Right lobe of liver (tissue), 6 donors: Measurements from ENCODE around the gene LRFN3. TPM values are rescaled to one million over a fixed set of nuclear protein-coding genes. Genes with fewer than 3 reads are reported as not detected.
A peak's percentile ranks its signal among the peaks of the same experiment; 100 is the strongest.

ENCODE experiments used
- ATAC-seq, 4 donors: fragments of 200-7000 bp; cut with Tn5 transposase; one replicate each; pipeline ENCODE4 v1.9.1; 2020; ENCODE audit warnings: mild to moderate bottlenecking in 4 of 4, moderate library complexity in 4 of 4
- DNase-seq, 3 donors: peaks; one replicate each; pipeline ENCODE4 v3.0.0-alpha.2; 2020
- H3K27ac ChIP-seq, 3 donors: fragments of 200-600 bp; one replicate each; pipeline ENCODE4 v1.8.0; 2022
- H3K27me3 ChIP-seq, 2 donors: fragments of 200-600 bp; one replicate each; pipeline ENCODE4 v1.8.0; 2022
- H3K36me3 ChIP-seq, 4 donors: fragments of 200-600 bp; sonication (generic) in 1 of 4; one replicate each; pipeline versions ENCODE4 v1.5.1 to v1.8.0; 2017 to 2022; ENCODE audit warnings: control low read depth in 1 of 4
- H3K4me1 ChIP-seq, 4 donors: fragments of 200-600 bp; sonication (generic) in 1 of 4; one replicate each; pipeline versions ENCODE4 v1.5.1 to v1.8.0; 2017 to 2022; ENCODE audit warnings: control low read depth in 1 of 4
- H3K4me3 ChIP-seq, 3 donors: fragments of 200-600 bp; one replicate each; pipeline ENCODE4 v1.8.0; 2022
- H3K9me3 ChIP-seq, 4 donors: fragments of 200-600 bp; sonication (generic) in 1 of 4; one replicate each; pipeline versions ENCODE4 v1.5.1 to v1.8.0; 2017 to 2022; ENCODE audit warnings: control low read depth in 1 of 4
- POLR2A ChIP-seq: fragments of 450-650 bp; IDR thresholded peaks from one replicate; pipeline ENCODE4 v1.6.1; 2017; ENCODE audit warnings: antibody characterized with exemption, mild to moderate bottlenecking
- WGBS: methylation state at CpG from one replicate; pipeline ENCODE4 v1.1.6; 2018; ENCODE audit warnings: low coverage, low lambda C conversion rate; ENCODE audit not compliant: insufficient coverage; ENCODE audit errors: missing lambda C conversion rate; 5-methylcytosine and 5-hydroxymethylcytosine counted together
- intact Hi-C, 2 donors: fragments of 100-400 bp; cut with DNase I; formaldehyde crosslinking; loops; one replicate each; pipeline versions ENCODE4 v1.11.2 to v1.14.1; 2022
- total RNA-seq, 6 experiments: library from RNA; depleted of rRNA in 2 of 6; stranded (reverse); fragments of >200 nt in 2 of 6; fragmentation: NEBNext Ultra II Directional in 3 of 6; extraction: Animal tissue kit (Norgen Biotek cat#: 25700) in 3 of 6; gene quantifications; one replicate each; pipeline versions ENCODE4 v1.1.0 to v1.2.4, GENCODE V29; 2016 to 2023
- TF ChIP-seq, protein P1 (sequence below), 4 donors: fragments of 200-600 bp in 3 of 4; fragments of 450-650 bp in 1 of 4; IDR thresholded peaks; one replicate each; pipeline versions ENCODE4 v1.5.1 to v1.8.0; 2016 to 2022; ENCODE audit warnings: antibody characterized with exemption in 4 of 4, mild to moderate bottlenecking in 2 of 4
- donor health status: DM: no; HTN: yes; CAD: no.
- donor health status: DM: no; HTN: no; CAD: no.
- donor health status: DM: no; HTN: no; CAD: no.
- donor health status: DM: no; HTN: yes; CAD: no.
- donor health status: DM: no; HTN: yes; CAD: no.

The LRFN3 gene
- total RNA-seq, 6 experiments from 2014 or later, result 5.6 to 8.6 (median 7.0) TPM

DNA sequence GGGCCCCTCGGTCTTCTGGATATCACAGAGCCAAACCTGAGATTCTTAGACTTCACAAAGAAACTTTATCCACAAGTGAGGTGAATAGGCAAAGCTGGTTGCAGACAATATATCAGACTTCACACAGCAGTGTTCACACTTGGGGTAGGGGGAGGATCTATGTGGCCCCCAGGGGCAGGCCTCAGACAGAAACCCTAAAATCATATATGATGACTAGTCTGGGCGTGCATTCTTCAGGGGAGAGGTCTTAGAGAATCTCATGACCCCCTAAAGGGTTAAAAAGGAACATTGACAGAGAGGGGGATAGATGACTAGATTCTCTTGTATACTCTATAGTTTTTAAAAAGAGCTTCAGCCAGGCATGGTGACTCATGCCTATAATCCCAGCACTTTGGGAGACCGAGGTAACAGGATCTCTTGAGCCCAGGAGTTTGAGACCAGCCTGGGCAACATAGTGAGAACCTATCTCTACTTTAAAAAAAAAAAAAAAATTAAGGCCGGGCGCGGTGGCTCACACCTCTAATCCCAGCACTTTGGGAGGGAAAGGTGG lies 30.9 kb upstream of the LRFN3 start:
- Histone ChIP-seq H3K36me3 (no peaks in the 10 kb centered on the region), H3K4me3 (no peak overlapping the region), H3K27me3 (no peaks in the 10 kb centered on the region), H3K9me3 (no peaks in the 10 kb centered on the region), H3K27ac (peak overlapping the region; percentile 11 to 90 (median 47)), H3K4me1 (peaks cover 0 to 10% (median 0%) of the 10 kb centered on the region in 4 donors)
- TF ChIP-seq, protein P1, sequence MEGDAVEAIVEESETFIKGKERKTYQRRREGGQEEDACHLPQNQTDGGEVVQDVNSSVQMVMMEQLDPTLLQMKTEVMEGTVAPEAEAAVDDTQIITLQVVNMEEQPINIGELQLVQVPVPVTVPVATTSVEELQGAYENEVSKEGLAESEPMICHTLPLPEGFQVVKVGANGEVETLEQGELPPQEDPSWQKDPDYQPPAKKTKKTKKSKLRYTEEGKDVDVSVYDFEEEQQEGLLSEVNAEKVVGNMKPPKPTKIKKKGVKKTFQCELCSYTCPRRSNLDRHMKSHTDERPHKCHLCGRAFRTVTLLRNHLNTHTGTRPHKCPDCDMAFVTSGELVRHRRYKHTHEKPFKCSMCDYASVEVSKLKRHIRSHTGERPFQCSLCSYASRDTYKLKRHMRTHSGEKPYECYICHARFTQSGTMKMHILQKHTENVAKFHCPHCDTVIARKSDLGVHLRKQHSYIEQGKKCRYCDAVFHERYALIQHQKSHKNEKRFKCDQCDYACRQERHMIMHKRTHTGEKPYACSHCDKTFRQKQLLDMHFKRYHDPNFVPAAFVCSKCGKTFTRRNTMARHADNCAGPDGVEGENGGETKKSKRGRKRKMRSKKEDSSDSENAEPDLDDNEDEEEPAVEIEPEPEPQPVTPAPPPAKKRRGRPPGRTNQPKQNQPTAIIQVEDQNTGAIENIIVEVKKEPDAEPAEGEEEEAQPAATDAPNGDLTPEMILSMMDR (IDR thresholded peaks at IDR 0.05), result no peak
- TF ChIP-seq POLR2A, result no peak
- no peak for ATAC-seq
- WGBS, result 79% methylated on average over 6 of the region's 6 CpGs
- intact Hi-C loops, result no loop called here
- no peak for DNase-seq

DNA sequence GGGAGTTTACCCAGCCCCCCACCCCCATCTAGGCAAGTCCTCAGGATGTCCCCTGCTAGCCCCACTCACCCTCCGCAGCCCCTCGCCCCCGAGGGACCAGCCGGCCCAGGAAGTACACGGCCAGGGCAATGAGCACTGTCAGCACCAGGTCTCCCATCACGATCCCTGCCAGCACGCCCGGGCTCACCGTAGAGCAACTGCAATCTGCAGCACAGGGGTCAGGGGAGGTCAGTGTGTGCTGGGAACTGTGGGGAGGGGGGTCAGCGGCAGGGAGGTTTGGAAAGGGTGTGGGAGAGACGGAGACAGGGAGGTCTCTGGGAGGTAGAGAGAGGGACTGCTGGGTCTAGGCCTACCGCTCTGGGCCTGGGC lies 28.8 kb upstream of the LRFN3 start:
- Histone ChIP-seq H3K27me3 (no peaks in the 10 kb centered on the region), H3K36me3 (no peaks in the 10 kb centered on the region), H3K27ac (peak overlapping the region; percentile 31 to 74 (median 65)), H3K4me3 (peak overlapping the region; percentile 23 to 35 (median 25)), H3K9me3 (no peaks in the 10 kb centered on the region), H3K4me1 (peaks cover 0 to 14% (median 0%) of the 10 kb centered on the region in 4 donors)
- TF ChIP-seq, protein P1 (IDR thresholded peaks at IDR 0.05), result no peak
- no peak for TF ChIP-seq POLR2A
- intact Hi-C loops, result no loop called here
- no peak for ATAC-seq
- 53% methylated on average over 8 of the region's 12 CpGs for WGBS
- no peak for DNase-seq

DNA sequence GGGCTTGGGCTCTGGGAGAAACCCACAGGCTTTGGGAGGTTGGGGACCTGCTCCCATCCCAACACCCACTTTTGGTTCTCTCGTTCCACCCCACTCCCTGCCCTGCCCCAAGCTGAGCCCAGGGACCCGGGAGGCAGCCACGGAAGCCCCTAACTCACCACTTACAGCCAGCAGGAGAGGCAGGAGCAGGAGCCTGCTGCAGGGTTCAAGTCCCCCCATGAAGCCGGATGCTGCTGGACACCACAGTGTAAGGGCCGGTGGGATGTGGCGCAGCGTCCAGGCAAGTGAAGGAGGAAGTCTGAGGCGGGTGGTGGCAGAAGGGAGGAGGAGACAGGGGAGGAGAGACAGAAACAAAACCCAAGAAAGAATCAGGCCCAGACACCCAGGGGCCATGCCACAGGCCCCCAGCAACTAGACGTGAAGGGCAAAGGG lies 28.1 kb upstream of the LRFN3 start, which contains the start of gene TYROBP:
TSS of gene TYROBP (minus strand) at position 286 of the 432 bp plus-strand sequence. CDS start at position 219, 67 bp downstream.
- intact Hi-C loops, result no loop called here
- TF ChIP-seq, protein P1 (IDR thresholded peaks at IDR 0.05), result no peak
- TF ChIP-seq POLR2A, result peak; percentile 44
- Histone ChIP-seq H3K4me3 (peak within 1 kb of the TSS; percentile 23 to 35 (median 25)), H3K9me3 (no peaks in the 10 kb centered on the region), H3K27ac (peak within 1 kb of the TSS; percentile 31 to 74 (median 65)), H3K27me3 (no peaks in the 10 kb centered on the region), H3K4me1 (peaks cover 0 to 14% (median 0%) of the 10 kb centered on the region in 4 donors), H3K36me3 (no peaks in the 10 kb centered on the region)
- DNase-seq (peak in 2 of 3 donors; percentile 53 to 75), ATAC-seq (peak; percentile 19 to 44 (median 34))
- WGBS, result 57% methylated on average over 5 of the region's 9 CpGs

DNA sequence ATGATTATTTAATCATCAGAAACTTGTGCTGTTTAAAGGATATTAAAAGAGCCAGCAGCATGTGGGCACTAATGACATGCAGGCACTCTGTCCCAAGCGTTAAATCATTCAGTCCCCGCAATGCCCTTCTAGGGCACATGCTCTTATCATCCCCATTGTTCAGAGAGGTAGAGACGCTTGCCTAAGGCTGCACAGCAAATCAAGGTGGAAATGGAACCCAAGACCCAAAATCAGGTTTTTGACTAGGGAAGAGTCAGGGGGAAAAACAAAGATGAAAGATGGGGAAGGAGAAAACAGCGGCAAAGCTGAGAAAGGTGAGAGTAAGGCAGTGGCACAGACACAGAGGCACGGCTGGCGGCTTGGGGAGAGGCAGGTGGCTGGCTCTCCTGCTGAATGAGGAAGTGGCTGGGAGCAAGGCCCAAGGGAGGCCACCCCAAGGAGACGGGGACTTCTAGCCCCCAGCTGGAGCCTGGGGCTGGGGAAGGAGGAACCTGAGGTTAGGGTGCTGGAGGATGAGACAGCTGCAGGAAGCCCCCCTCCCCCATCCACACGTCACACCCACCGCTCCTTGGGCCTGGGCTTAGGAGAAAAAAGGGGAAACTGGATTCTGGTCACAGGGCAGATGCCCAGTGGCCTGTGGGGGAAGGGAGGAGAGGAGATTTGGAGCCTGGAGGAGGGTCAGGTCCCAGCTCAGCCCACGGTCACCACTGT lies 27.0 kb upstream of the LRFN3 start:
- H3K27me3 ChIP-seq, result no peaks in the 10 kb centered on the region
- peak overlapping the region in 2 of 3 donors; percentile 65 to 74 for H3K27ac ChIP-seq
- H3K4me3 ChIP-seq, result no peak overlapping the region
- ATAC-seq, result peak; percentile 66 to 74 (median 71)
- 62% methylated on average over 7 of the region's 10 CpGs for WGBS
- no peaks in the 10 kb centered on the region for H3K36me3 ChIP-seq
- no peaks in the 10 kb centered on the region for H3K9me3 ChIP-seq
- intact Hi-C loops, result no loop called here
- peaks cover 0 to 14% (median 0%) of the 10 kb centered on the region in 4 donors for H3K4me1 ChIP-seq
- TF ChIP-seq, protein P1 (IDR thresholded peaks at IDR 0.05), result no peak
- peak; percentile 41 for TF ChIP-seq POLR2A
- peak; percentile 72 to 86 (median 75) for DNase-seq
